ENCODE measurements around the gene KRTAP12-3. TPM values are rescaled to one million over a fixed set of nuclear protein-coding genes. Genes with fewer than 3 reads are reported as not detected.

KRTAP12-3 gene
- total RNA-seq, 2 experiments from 2014 or later, result not detected

GRCh38 chr21:44699502-44700001 is 41.8 kb downstream of the KRTAP12-3 start:
- Mint-ChIP-seq H3K36me3 (ENCODE audit: low read depth) (no peaks in the 10 kb centered on the region), H3K9me3 (no peaks in the 10 kb centered on the region), H3K4me1 (no peaks in the 10 kb centered on the region), H3K4me3 (no peak overlapping the region), H3K27me3 (peaks cover 62% of the 10 kb centered on the region), H3K27ac (no peak overlapping the region)
- DNase-seq, result no peak
- CTCF ChIA-PET, result no interaction called here
- POLR2A ChIA-PET, result interaction anchor here (1.1 kb wide), 1 partner anchor 14 kb away, joined by 3 read pairs; no protein-coding TSS in a partner anchor

DNA sequence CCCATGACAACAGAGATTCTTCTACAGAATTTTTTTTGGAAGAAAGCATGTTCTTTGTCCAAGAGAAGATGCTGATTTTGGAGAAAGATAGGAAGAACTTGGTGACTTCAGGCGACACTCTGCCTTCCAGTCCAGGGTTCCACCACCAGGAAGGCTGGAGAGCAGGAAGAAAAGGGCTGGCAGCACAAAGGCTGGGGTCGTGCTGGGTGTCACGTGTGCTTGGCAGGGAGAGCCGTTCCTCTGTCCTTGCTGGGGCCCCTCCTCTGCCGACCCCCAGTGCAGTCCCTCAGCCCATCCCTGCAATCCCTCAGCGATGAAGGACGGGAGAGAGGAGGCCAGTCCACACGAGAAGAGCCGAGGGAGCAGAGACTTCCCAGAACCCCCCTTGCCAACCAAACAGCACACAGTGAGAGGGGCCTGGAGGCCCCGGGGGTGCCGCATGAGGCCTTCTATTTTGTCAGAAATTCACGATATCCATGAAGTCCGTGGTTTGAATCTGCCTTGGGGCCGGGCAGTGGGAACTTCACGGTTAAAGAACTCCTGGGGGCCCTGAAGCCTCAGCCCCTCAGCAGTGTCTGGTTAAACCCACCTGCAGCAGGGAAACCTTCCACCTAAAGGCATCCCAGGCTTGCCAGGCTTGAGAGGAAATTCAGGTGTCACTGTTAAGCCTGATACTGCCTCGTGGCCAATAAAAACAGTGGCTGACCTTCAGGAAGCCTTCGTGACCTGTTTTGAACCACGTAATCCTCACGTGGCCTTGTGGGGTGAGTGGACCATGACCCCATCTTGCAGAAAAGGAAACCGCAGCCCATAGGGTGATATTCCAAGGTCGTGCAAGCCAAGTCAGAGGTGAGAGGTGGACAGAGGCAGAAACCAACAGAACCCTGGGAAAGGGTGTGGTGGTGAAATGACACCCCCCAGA is 42.6 kb downstream of the KRTAP12-3 start:
- Mint-ChIP-seq H3K4me3 (no peak overlapping the region), H3K9me3 (peaks cover 2% of the 10 kb centered on the region), H3K27me3 (peaks cover 67% of the 10 kb centered on the region), H3K36me3 (ENCODE audit: low read depth) (peaks cover 5% of the 10 kb centered on the region), H3K27ac (no peak overlapping the region), H3K4me1 (no peaks in the 10 kb centered on the region)
- no peak for DNase-seq
- CTCF ChIA-PET, result no interaction called here
- POLR2A ChIA-PET, result no interaction called here

DNA sequence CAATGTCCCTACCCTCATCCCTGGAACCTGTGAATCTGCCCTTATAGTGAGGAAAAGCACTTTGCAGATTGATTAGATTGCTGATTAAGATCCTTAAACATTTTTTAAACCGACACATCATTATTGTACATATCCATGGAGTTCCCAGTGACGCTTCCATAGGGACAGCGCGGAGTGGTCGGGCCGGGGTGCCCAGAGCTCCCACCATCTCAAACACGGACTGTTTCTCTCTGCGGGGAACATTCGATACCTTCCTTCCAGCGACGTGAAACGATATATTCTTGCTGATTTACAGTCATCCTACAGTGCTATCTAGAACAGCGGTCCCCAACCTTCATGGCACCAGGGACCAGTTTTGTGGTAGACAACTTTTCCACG is 43.3 kb downstream of the KRTAP12-3 start:
- Mint-ChIP-seq H3K9me3 (peaks cover 6% of the 10 kb centered on the region), H3K27ac (no peak overlapping the region), H3K27me3 (peaks cover 67% of the 10 kb centered on the region), H3K4me3 (no peak overlapping the region), H3K36me3 (ENCODE audit: low read depth) (peaks cover 10% of the 10 kb centered on the region), H3K4me1 (no peaks in the 10 kb centered on the region)
- CTCF ChIA-PET, result no interaction called here
- POLR2A ChIA-PET, result no interaction called here
- DNase-seq, result no peak

DNA sequence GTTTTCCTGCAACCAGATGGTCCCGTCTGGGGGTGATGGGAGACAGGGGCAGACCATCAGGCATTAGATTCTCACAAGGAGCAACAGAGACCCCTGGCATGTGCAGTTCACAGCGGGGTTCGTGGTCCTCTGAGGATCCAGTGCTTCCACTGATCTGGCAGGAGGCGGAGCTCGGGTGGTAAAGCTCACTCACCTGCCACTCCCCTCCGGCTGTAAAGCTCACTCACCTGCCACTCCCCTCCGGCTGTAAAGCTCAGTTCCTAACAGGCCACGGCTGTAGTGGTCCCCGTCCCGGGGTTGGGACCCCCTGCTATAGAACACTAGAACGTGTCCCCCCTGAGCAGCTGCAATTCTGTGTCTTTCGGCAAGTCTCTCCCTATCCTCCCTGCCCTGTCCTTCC is 43.8 kb downstream of the KRTAP12-3 start:
- peaks cover 13% of the 10 kb centered on the region for H3K36me3 Mint-ChIP-seq (ENCODE audit: low read depth)
- ChIA-PET CTCF (no interaction called here), POLR2A (no interaction called here)
- H3K9me3 Mint-ChIP-seq, result peaks cover 10% of the 10 kb centered on the region
- no peak overlapping the region for H3K4me3 Mint-ChIP-seq
- H3K27me3 Mint-ChIP-seq, result peaks cover 67% of the 10 kb centered on the region
- no peaks in the 10 kb centered on the region for H3K4me1 Mint-ChIP-seq
- DNase-seq, result no peak
- H3K27ac Mint-ChIP-seq, result no peak overlapping the region

GRCh38 chr21:44702111-44702972 is 44.6 kb downstream of the KRTAP12-3 start:
- H3K9me3 Mint-ChIP-seq, result peaks cover 10% of the 10 kb centered on the region
- H3K27me3 Mint-ChIP-seq, result peaks cover 67% of the 10 kb centered on the region
- H3K36me3 Mint-ChIP-seq (ENCODE audit: low read depth), result peaks cover 13% of the 10 kb centered on the region
- H3K27ac Mint-ChIP-seq, result no peak overlapping the region
- H3K4me3 Mint-ChIP-seq, result no peak overlapping the region
- ChIA-PET POLR2A (no interaction called here), CTCF (no interaction called here)
- no peak for DNase-seq
- H3K4me1 Mint-ChIP-seq, result no peaks in the 10 kb centered on the region

- H3K4me1 Mint-ChIP-seq, result no peaks in the 10 kb centered on the region
- CTCF ChIA-PET, result no interaction called here
- no peak overlapping the region for H3K4me3 Mint-ChIP-seq
- DNase-seq, result no peak
- peaks cover 13% of the 10 kb centered on the region for H3K36me3 Mint-ChIP-seq (ENCODE audit: low read depth)
- peaks cover 10% of the 10 kb centered on the region for H3K9me3 Mint-ChIP-seq
- peaks cover 67% of the 10 kb centered on the region for H3K27me3 Mint-ChIP-seq
- POLR2A ChIA-PET, result no interaction called here
- no peak overlapping the region for H3K27ac Mint-ChIP-seq
Measured at GRCh38 chr21:44702973-44703730, 45.4 kb downstream of the KRTAP12-3 start.

DNA sequence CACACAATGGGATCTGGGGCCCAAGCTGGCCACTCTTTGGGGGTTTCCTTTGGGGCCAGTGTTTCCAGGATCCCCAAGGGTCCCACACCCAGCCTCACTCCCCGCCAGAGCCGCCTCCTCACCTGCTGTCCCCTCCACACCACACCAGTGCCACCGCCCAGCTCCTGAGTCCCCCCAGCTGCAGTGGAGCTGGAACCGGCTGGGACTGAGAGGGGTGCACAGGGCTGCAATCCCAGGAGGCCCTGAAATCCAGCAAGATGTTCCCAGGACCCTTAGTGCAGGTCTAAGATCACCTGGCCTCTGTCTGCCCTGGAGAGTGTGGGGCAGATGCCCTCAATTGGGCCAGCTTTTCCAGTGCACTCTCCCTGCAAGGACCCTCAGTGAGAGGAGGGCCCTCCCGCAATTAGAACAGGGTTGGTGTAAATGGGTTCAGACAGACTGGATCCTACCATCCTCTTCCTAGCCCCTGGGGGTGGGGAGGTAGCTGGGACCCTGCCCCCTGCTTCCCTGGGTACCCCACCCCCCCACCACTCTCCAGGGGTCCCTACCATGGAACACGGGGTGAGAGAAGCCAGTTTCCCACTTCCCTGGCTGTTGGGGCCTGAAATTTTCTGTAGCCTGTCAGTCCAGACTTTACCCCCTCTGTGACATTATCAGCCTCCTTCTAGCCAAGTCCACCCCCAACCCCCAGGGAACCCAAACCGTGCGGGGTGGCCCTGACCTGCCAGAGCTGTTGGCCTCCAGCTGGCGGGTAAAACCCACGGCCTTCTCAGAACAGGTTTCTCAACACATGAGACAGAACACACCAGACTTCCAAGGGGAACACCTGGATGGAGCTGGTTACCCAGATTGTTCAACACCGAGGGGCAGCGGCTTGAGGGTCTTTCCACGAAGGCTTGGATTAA is 46.3 kb downstream of the KRTAP12-3 start:
- ChIA-PET CTCF (no interaction called here), POLR2A (no interaction called here)

DNA sequence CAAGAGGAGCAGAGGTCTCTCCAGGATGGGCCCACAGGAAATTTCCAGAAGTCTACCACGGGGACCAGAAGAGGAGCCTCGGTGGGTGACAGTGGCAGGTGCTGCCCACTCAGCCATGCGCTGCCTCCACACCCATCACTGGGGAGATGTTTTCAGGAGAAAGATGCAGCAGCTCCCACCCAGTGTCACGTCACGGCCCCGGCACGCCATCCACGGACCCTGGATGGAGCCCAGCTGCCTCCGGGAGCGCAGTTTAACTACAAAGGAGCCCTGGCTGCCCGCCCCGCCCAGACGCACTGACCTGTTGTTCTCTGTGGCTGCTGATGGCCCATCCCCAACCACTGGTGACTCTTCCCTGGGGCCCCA is 46.9 kb downstream of the KRTAP12-3 start:
- Mint-ChIP-seq H3K36me3 (ENCODE audit: low read depth) (peaks cover 13% of the 10 kb centered on the region), H3K9me3 (peaks cover 10% of the 10 kb centered on the region)

More for the DNA sequence above, 46.3 kb downstream of the KRTAP12-3 start:
- no peak overlapping the region for H3K4me3 Mint-ChIP-seq
- no peak overlapping the region for H3K27ac Mint-ChIP-seq
- peaks cover 10% of the 10 kb centered on the region for H3K9me3 Mint-ChIP-seq
- H3K36me3 Mint-ChIP-seq (ENCODE audit: low read depth), result peaks cover 13% of the 10 kb centered on the region
- no peaks in the 10 kb centered on the region for H3K4me1 Mint-ChIP-seq
- H3K27me3 Mint-ChIP-seq, result peaks cover 69% of the 10 kb centered on the region
- DNase-seq, result no peak

GRCh38 chr21:44706026-44706705 is 48.4 kb downstream of the KRTAP12-3 start:
- Mint-ChIP-seq H3K27me3 (peaks cover 76% of the 10 kb centered on the region), H3K36me3 (ENCODE audit: low read depth) (peaks cover 13% of the 10 kb centered on the region), H3K27ac (no peak overlapping the region), H3K9me3 (peaks cover 10% of the 10 kb centered on the region), H3K4me1 (peaks cover 5% of the 10 kb centered on the region), H3K4me3 (peak overlapping the region; percentile 15)
- POLR2A ChIA-PET, result no interaction called here
- CTCF ChIA-PET, result no interaction called here
- no peak for DNase-seq

More for the DNA sequence above, 46.9 kb downstream of the KRTAP12-3 start:
- Mint-ChIP-seq H3K4me3 (no peak overlapping the region), H3K4me1 (peaks cover 3% of the 10 kb centered on the region), H3K27ac (no peak overlapping the region), H3K27me3 (peaks cover 72% of the 10 kb centered on the region)
- ChIA-PET POLR2A (no interaction called here), CTCF (no interaction called here)
- DNase-seq, result no peak

DNA sequence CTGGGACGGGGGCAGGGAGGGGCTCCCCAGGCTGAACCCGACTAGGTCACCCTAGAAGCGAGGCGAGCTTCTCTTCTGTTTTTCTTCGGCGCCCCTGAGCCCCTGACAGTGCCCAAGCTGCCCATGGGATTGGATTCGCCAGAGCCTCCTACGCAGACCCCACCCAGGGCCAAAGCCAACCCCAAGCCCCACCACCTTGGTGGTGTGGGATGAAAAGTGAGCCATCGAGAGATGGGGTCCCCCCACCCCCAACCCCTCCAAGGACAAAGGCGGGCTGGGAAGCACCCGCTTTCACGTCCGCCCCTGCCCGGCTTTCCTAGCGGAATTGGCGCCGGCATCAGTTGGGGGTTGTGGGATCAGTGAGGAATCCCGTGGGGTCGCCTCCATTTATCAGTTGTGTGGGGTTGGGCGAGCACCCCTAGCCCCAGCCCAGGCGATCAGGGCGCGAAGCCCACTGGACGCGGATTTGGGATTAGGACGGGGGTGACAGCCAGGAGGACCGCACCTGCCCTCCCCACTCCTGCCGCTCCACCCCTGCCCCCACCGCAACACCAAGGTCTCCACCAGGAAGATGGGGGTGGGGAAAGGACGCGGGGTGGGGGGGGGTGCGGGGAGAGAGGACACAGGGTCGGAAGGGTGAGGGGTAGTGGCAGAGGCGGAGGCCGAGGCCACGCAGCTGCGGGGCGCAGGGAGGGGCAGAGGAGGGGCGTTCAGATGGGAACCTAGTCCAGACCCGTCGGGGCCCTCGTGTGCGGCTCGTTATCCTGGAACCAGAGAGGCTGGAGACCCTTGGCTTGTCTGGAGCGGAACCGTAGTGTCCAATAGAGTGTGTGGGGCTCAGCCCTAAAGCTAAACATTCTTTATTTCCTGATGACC is 49.2 kb downstream of the KRTAP12-3 start:
- CTCF ChIA-PET, result interaction anchor here (1.2 kb wide), 1 partner anchor 87 kb away, joined by 3 read pairs; no protein-coding TSS in a partner anchor
- Mint-ChIP-seq H3K4me1 (peaks cover 5% of the 10 kb centered on the region), H3K27me3 (peaks cover 77% of the 10 kb centered on the region), H3K27ac (no peak overlapping the region), H3K9me3 (peaks cover 10% of the 10 kb centered on the region), H3K4me3 (no peak overlapping the region), H3K36me3 (ENCODE audit: low read depth) (peaks cover 13% of the 10 kb centered on the region)
- POLR2A ChIA-PET, result no interaction called here
- no peak for DNase-seq
